ENCODE data around the gene CISTR.
"Not testable (repeated sequence)": the region's sequence is repeated elsewhere in the genome, so short reads cannot be mapped to it uniquely, and the experiment has no call there.

The CISTR gene

GRCh38 chr12:53751336-53752191, at the start of gene CISTR:
CISTR (minus strand) TSS chr12:53751979.
- no peak for DNase-seq (ENCODE audit: low spot score)

GRCh38 chr12:53798575-53798974, 46.8 kb upstream of the CISTR start:
- DNase-seq (ENCODE audit: low spot score) = no peak

GRCh38 chr12:53795927-53796326, 44.1 kb upstream of the CISTR start:
- no peak for DNase-seq (ENCODE audit: low spot score)

- DNase-seq (ENCODE audit: low spot score) = no peak
Observed at GRCh38 chr12:53793221-53793620, 41.4 kb upstream of the CISTR start.

- no peak for DNase-seq (ENCODE audit: low spot score)
Observed at GRCh38 chr12:53791735-53792326, 40.1 kb upstream of the CISTR start.

GRCh38 chr12:53789570-53789969, 37.8 kb upstream of the CISTR start:
- no peak for DNase-seq (ENCODE audit: low spot score)

- no peak for DNase-seq (ENCODE audit: low spot score)
Observed at GRCh38 chr12:53788892-53789291, 37.1 kb upstream of the CISTR start.

GRCh38 chr12:53786411-53786810, 34.6 kb upstream of the CISTR start:
- no peak for DNase-seq (ENCODE audit: low spot score)

- DNase-seq (ENCODE audit: low spot score) = no peak
Observed at GRCh38 chr12:53785161-53785560, 33.4 kb upstream of the CISTR start.

GRCh38 chr12:53782093-53782703, 30.4 kb upstream of the CISTR start:
- DNase-seq (ENCODE audit: low spot score) = no peak

- no peak for DNase-seq (ENCODE audit: low spot score)
Observed at GRCh38 chr12:53781228-53781801, 29.5 kb upstream of the CISTR start.

GRCh38 chr12:53780323-53780722, 28.5 kb upstream of the CISTR start:
- no peak for DNase-seq (ENCODE audit: low spot score)

- DNase-seq (ENCODE audit: low spot score) = not testable (repeated sequence)
Observed at GRCh38 chr12:53779679-53780078, 27.9 kb upstream of the CISTR start.

GRCh38 chr12:53777936-53778644, 26.3 kb upstream of the CISTR start:
- no peak for DNase-seq (ENCODE audit: low spot score)

GRCh38 chr12:53777412-53777811, 25.6 kb upstream of the CISTR start:
- DNase-seq (ENCODE audit: low spot score) = no peak

GRCh38 chr12:53776872-53777271, 25.1 kb upstream of the CISTR start:
- DNase-seq (ENCODE audit: low spot score) = no peak

GRCh38 chr12:53775478-53776145, 23.8 kb upstream of the CISTR start:
- no peak for DNase-seq (ENCODE audit: low spot score)

- DNase-seq (ENCODE audit: low spot score) = peak; percentile 58
Observed at GRCh38 chr12:53770281-53770680, 18.5 kb upstream of the CISTR start.

- no peak for DNase-seq (ENCODE audit: low spot score)
Observed at GRCh38 chr12:53768976-53769375, 17.2 kb upstream of the CISTR start.

- DNase-seq (ENCODE audit: low spot score) = no peak
Observed at GRCh38 chr12:53766881-53767280, 15.1 kb upstream of the CISTR start.

- DNase-seq (ENCODE audit: low spot score) = no peak
Observed at GRCh38 chr12:53765891-53766290, 14.1 kb upstream of the CISTR start.

GRCh38 chr12:53764615-53765014, 12.8 kb upstream of the CISTR start:
- DNase-seq (ENCODE audit: low spot score) = no peak
